HG03457 (cell line): ENCODE results near the gene EDAR.

ENCODE experiments used
- ATAC-seq: cut with Tn5 transposase; IDR thresholded peaks from one replicate; pipeline ENCODE4 v1.9.1; 2021; ENCODE audit warnings: moderate number of reproducible peaks; ENCODE audit not compliant: unreplicated experiment

Gene EDAR

DNA sequence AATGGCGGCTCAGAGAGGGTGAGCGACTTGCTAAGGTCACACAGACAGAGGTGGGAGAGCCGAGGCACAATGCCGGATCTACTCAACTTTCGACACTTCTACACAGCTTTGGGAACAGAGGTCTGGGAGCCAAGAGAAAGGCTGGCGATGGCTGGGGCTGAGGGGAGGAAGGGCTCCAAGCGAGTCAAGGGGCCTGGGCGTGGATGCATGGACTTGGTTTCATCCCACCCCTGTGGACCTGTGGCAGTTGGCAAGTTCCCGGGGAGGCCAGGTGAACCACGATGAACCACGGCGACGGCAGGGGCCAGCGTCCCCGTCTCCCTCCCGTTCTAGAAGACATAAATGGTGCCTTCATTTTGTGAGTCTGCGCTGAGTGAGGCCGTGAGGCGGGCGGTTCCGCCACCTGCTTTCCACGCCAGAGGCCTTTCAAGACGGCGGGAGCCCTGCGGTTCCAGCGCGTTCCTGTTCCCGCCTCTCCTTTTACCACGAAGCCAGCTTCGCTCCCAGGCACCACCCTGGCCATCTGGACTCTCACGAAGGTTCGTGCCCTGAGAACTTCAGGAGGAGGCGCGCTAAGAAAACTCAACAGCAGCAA lies 46.7 kb downstream of the EDAR start:
- no peak for ATAC-seq

DNA sequence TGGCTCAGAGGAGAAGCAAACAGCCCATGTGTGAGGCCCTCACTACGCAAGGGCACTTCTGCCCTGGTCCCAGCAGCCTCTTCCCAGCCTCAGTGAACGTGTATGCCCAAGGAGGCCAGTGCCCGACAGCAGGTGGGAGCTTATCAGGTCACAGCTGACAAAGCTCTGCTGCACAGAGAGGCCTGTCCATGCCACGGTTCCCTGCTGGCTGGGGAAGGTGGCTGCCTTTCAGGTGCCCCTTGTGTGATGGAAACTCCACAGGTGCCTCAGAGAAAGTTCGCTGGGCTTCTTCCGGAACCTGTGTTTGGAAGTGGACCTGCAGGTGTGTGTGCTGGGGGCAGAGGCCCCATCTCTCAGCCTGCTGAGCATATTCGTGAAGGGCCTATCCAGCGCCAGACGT lies 47.3 kb downstream of the EDAR start:
- no peak for ATAC-seq

DNA sequence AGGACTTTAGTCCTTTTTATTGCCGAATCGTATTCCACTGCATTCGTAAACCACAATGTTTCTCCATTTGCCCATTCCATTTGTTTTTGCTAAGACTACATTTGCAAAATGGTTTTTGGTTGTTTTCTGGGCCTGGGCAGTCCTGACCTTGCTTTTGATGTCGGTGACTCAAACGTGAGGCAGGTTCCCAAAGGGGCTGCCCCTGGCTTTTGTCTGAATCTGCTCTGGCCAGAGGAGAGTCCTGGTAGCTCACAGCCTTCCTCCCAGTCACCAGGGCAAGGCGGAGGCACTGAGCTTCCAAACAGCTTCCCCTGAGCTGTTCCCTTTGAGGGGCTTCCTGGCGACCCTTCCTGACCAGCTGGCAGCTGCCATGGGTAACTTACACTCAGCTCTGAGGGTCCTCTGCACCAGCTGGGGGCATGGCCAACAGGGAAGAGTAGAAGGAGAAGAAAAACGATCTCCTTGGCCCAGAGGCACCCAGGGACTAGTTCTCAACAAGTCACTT lies 47.8 kb downstream of the EDAR start:
- ATAC-seq, result no peak

DNA sequence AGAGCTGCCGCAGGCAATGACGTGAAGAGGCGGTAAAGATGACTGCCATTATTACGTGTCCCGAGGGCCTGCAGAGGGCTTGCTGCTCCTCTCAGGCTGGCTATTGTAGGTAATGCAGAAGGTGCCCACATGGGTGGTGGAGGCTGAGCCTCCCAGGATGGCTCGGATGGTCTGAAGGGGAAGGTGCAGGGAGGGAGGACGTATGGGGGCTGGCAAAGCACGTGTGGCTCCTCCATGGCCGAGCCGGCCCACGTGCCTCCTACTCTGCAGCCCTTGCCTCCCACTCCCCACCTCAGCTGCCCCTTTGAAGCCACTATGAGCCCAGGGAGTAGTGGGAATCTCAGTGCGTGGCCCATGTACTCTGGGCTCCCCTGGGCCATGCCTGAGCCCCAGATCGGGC lies 48.9 kb downstream of the EDAR start:
- ATAC-seq, result no peak

DNA sequence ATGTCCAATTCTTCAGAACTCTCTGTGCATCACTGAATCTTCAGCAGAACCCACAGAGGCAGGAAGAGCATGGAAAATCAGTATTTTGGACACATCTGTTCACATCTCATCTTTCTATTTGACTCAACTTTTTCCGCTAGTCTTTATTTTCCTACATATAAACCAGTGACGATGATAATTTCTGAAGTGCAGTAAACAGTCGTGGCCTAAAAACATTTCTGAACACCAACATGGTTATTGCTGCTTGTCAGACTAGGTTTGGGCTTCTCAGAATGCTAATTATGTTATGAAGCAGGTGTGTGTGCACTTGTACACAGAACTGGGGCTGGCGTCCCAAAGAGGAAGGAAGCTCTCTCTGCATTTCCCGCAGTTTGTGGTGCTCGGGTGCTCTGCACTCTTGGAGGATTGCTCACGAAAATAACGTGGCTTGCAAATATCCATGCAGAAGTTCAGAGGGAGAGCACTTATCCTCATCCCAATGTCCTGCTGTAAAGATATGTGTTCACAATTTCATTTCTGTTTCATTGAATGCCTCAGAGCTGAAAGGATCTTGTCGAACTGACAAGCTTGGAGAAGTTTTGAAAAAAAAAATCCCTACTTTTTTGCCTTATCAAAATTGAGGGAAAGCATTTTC lies 50.8 kb downstream of the EDAR start:
- ATAC-seq, result no peak

DNA sequence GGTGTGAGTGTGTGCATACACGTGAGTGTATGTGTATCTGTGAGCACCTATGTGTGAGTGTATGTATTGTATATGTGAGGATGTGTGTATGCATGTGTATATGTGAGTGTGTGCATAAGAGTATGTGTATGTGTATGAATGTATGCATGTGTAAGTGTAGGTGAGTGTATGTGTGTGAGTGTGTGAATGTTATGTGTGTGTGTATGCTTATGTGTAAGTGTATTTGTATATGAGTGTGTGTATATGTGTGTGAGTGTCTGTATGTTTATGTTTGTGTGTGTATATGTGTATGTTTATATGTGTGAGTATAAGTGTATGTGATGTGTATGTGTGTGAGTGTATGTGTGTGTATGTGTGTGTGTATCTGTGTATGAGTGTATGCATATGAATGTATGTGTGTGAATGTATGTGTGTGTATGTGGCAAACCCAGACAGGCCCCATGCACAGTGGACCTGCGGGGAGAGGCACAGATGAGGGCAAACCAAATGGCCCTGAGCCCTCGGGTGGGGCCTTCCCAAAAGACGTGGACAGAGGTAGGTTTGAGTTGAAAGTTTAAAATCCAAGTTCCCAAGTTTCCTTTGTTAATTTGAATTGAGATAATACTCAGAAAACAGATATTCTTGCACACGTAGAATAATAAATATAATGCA lies 51.5 kb downstream of the EDAR start:
- ATAC-seq, result no peak

DNA sequence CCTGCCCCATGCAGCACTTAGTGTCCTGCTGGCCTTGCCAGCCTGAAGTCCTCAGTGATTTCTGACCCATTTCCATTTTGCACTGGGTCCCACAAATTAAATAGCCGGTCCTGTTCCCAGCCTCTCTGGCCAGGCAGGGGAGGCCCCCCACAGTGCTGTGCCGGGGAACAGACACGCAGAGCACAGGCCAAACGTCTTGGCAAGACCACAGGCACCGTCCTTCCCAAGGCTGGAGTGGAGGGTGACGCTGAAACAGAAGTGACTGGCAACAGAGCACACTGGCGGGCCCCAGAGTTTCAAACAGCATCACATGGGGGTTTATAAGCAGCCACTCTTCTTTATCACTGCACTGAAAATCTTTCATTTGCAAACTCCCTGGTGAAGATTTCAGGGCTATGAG lies 52.2 kb downstream of the EDAR start:
- ATAC-seq, result no peak

DNA sequence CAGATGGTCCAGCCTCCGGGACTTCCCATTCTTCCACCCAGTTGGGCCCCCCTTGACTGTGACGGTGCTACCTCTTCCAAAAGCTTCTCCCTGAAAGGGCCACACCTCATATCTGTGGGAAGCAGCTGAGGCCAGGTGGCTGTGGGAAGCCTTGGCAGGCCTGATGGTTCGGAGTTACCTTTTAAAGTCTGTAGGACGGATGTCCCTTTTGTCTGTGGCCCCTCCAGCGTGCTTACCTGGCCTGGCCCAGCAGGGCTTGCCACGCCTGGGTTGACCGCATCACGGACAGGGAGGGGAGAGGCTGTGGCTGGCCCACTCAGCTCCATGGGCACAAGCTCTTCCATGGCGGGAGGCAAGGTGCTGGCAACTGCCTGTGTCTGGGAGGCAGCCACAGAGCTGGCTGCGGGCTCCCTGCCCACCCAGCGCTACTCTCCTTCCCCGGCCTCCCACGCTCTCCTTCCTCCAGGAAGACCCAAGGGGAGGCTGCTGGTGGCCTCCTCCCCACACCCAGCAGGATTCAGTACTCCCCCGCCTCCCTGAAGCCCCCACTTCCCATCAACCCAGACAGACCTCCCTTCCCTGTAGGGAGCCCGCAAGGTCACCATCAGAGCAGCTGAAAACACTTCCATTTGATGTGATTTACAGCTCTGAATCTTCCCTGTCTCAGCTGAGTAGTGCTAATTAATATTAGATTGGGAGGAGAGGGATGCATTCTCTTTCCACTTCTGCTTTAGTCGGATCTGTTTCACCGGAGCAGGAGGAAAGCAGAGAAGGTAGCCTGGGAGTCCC lies 52.8 kb downstream of the EDAR start:
- ATAC-seq, result no peak

DNA sequence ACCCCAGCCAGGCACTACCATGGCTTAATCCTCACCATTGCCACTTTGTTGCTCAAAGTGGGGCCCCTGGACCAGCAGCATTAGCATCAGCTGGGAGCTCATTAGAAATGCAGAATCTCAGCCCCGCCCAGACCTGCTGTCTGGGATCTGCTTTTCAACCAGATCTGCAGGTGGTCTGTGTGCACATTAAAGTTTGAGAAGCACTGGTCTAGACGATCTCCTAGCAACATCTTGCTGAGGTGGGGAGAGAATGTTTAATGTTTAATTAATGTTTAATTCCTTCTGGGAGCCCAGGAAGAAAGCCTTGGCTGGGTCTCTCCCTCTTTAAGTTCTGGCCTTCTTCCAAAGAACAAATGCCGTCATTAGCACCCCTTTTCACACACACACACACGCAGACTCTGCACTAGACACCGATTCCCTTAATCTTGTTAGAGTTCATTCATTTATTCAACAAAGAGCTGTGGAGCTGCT lies 53.7 kb downstream of the EDAR start:
- no peak for ATAC-seq

DNA sequence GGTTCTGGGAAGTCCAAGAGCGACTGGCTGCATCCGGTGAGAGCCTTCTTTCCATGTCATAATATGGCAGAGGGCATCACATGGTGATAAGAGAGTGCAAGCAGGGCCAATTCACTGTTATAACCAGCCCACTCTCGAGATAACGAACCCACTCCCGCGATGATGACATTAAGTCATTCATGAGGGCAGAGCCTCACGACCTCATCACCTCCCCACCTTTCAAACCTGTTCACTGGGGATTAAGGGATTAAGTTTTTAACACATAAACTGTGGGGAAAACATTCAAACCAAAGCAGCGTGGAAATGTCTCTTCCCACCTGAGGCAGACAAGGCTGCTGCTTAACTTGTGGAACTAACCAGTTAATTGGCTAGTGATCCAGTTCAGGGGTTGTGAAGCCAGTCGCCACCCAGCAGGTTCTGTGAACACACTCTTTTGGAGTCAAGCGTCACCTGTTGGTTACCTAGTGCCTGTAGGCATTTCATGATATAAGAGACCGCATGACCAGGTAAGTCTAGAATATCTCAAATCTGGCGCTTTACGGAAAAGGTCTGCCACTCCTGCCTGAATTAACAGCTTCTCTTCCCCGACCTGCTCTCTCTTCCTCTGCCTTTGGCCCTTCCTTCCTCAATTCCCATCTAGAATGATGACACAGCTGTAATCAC lies 54.3 kb downstream of the EDAR start:
- no peak for ATAC-seq

DNA sequence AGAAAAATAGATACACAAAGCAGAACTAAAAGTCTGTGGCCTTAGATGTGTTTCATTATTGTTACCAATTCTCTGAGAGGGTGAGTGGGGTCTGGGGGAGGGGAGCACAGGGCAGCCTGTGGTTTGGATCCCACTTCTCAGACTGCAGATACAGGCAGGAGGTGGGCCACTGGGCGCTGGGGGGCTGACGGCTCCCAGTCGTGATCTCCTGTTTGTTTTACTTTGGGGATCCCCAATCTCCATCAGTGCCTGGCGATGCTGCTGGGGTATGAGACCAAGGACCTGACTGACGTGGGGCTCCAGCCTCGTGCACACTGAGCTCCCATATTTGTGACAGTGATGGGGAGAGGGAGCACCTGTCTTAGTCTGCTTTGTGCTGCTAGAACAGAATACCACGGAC lies 54.9 kb downstream of the EDAR start:
- no peak for ATAC-seq

DNA sequence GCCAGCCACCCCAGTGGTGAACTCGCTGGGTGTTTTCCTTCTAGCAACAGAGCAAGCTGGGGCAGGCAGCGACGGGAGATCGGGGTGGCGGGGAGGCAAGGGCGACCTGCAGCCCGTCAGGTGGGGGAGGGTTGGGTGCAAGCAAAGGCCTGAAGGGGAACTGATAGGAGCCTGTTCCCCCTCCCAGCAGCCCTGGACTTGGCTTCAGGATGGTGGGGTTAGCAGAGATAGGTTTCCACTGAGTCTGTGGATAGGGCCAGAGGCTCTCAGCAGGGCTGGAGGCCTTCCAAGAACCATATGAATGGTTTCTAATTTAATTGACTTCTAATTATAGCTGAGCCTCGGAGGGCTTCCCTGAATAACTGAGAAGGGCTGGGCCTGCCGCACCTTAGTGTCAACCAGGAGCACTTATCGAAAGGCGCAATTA lies 55.3 kb downstream of the EDAR start:
- ATAC-seq, result no peak

DNA sequence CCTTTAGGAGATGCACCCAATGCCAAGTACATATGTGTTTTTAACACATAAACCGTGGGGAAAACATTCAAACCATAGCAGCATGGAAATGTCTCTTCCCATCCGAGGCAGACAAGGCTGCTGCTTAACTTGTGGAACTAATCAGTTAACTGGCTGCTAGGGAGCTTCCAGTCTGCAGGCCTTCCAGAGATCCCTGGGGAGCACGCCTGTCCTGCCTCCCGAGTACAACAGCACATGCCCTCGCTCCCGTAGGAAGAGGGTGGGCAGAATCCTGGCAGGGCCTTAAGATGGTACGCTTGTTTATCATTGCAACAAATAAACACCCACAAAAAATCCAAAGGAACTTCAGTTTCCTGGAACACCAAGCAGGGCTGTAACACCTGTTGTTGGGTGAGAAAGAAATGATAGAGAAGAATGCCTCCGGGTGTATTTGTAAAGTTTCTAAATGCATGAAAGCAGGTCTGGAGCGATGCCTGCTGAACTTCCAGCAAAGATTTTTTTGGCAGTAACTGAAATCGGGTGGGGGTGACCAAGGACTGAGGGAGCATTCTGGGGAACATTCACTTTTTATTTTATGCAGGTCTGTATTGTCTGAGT lies 56.2 kb downstream of the EDAR start:
- ATAC-seq, result no peak

DNA sequence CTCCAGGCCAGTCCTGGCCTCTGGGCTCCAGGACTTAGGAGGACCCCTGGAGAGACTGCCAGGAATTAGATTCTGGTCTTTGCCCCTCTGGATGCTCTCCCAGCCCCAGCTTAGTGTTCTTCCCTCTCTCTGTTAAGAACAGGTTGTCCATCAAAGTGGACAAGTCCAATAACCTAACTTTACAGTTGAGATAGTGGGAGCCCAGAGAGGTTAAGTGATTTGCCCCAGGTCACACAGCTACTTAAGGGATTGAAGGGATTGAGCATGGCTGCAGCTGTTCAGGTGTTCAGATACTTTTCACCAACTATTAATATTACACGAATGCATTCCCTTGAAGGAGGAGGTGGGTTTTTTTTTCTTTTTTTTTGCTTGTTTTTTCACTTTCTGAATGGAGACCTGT lies 57.6 kb downstream of the EDAR start:
- no peak for ATAC-seq

DNA sequence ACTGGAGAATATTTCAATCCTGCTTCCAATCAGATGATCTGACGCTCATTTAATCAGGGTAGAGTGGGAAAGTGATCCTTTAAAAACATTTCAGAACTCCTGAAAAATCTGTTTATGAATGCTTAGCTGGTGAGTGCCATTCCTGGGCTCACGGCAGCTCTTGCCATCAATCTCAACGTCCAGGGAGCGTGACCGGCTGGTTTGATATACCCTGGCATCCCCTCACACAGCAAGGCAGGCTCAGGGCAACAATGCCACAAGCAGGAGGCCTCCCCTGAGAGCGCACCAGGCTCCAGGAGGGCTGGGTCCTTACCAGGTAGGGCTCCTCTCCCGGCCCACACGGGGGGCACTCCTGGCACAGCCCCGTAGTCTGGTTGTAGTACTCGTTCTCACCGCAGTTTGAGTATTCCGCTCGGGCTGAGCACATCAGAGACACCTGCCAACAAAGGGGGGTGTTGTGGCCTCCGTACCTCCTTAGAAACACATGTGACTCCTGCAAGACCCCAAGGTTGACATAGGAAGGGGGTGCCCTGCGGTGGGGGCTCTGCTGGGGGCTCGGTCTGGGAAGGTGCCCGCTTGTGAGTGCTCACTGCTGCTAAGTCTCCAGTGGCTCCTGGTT lies 59.1 kb downstream of the EDAR start:
- no peak for ATAC-seq

DNA sequence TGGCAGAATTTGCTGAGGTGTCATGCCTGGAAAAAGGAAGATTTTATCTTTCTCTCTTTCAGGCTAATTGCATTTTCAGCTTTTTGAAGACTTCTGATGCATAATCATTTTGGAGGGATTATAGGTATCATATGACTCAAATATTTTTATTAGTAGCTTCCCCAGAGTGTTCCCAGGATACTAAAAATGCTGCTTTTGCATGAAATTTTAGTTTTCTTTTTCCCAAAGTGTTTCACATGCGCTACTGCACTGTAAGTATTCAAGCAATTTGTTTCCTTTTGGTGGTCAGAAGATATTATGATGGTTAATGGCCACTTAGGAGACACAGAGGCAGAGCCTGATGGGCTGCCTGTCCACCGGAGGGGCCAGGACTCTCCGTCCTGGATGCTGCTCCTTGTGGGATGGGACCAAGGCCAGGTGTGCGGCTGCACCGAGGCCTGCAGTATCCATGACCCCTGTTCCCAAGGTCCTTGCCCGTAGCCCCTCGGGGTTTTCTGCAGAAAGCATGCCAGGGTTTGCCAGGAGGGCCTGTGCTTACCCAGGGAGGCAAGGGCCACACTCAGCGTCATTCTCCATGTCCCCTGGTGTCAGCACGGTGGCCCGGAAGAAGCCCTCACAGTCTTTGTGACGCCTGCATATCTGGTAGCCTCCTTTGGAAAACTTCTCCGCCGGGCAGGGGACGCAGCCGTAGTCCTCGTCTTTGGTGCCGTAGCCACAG lies 60.2 kb downstream of the EDAR start:
- no peak for ATAC-seq

DNA sequence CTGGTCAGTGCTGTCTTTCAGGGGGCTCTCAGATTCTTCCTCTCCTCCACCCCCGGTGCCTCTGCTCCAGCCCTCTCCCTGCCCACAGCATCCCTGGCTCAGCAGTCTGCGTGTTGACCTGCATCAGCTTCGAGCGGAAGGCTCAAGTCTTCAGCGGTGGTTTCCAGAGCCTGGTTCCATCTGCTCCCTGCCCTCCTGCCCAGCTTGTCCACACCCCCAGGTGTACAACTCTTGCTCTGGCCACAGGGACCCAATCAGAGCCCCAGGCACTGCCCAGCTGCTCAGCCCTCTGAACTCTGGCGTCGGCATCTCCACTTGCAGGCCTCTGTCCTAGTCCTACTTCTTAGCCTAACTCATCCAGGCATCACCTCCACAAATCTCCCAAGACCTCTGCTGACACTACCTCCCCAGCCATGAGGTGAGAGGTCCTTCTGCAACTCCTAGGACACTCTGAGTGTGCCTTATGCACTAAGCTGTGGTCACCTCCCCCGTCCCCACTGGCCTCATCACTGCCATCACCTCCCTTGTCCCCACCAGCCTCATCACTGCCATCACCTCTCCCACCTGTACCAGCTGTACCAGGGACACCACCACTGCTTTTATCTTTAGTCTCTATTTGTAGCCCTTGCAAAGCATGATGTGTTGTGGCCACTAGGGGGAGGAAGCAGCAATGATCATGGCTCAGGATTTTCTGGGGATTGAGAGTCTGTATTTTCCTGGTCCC lies 60.9 kb downstream of the EDAR start:
- ATAC-seq, result no peak

DNA sequence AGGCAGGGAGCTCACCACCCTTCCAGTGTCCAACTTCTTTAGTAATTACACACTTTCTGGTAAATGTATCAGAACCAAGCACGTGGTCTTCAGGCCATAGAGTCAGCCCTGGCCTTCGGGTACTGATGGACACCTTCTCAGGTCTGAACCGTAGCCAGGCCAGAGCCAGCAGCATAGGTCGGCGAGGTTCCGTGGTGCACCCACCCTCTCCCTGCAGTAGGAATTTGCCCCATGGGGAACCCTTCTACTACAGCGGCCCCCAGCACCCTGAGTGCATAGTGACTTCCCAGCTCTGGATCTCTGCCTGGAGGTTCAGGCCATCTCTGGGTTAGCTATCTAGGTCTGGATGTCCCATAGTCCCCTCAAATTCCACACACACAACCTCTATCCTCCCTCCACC lies 61.6 kb downstream of the EDAR start:
- no peak for ATAC-seq
